Mesendoderm (in vitro differentiated cells): ENCODE data around the gene CHST9.
A peak's percentile ranks its signal among the peaks of the same experiment; 100 is the strongest.

Source experiments
- DNase-seq: peaks from one replicate; pipeline ENCODE4 v3.0.0; 2013
- H2AK5ac ChIP-seq: 2 replicates; pipeline ENCODE4 v1.6.1; 2013; ENCODE audit warnings: low read length, inconsistent platforms
- H2BK120ac ChIP-seq: 2 replicates; pipeline ENCODE4 v1.6.1; 2013; ENCODE audit warnings: low read depth, mild to moderate bottlenecking, low read length, moderate library complexity, mixed read lengths
- H2BK15ac ChIP-seq: replicated peaks from 2 replicates; pipeline ENCODE4 v1.6.1; 2013; ENCODE audit warnings: low read depth, mild to moderate bottlenecking, moderate library complexity
- H2BK5ac ChIP-seq: 2 replicates; pipeline ENCODE4 v1.6.1; 2013; ENCODE audit warnings: low read length, inconsistent platforms
- H3K18ac ChIP-seq: 2 replicates; pipeline ENCODE4 v1.6.1; 2013; ENCODE audit warnings: mild to moderate bottlenecking, low read length, mixed read lengths
- H3K23ac ChIP-seq: one replicate; pipeline ENCODE4 v1.6.1; 2013; ENCODE audit warnings: low read length
- H3K27ac ChIP-seq: 2 replicates; pipeline ENCODE4 v1.5.1; 2013; ENCODE audit warnings: low read depth, mild to moderate bottlenecking, inconsistent platforms, low read length, moderate library complexity
- H3K27me3 ChIP-seq: 2 replicates; pipeline ENCODE4 v1.6.1; 2013; ENCODE audit warnings: low read length, control low read depth, mild to moderate bottlenecking, inconsistent platforms; ENCODE audit not compliant: insufficient read depth, poor library complexity
- H3K36me3 ChIP-seq: 2 replicates; pipeline ENCODE4 v1.6.1; 2013; ENCODE audit warnings: low read length, inconsistent platforms; ENCODE audit not compliant: control insufficient read depth, insufficient read depth
- H3K4ac ChIP-seq: one replicate; pipeline ENCODE4 v1.6.1; 2013; ENCODE audit warnings: low read depth, mild to moderate bottlenecking, low read length, moderate library complexity
- H3K4me1 ChIP-seq: 2 replicates; pipeline ENCODE4 v1.6.1; 2013; ENCODE audit warnings: low read depth, low read length, inconsistent platforms; ENCODE audit not compliant: control insufficient read depth
- H3K4me2 ChIP-seq: 2 replicates; pipeline ENCODE4 v1.6.1; 2013; ENCODE audit warnings: low read length
- H3K4me3 ChIP-seq: 2 replicates; pipeline ENCODE4 v1.5.1; 2013; ENCODE audit warnings: mild to moderate bottlenecking, low read length
- H3K56ac ChIP-seq: one replicate; pipeline ENCODE4 v1.6.1; 2013; ENCODE audit warnings: low read length
- H3K79me1 ChIP-seq: 2 replicates; pipeline ENCODE4 v1.6.1; 2013; ENCODE audit warnings: low read length, inconsistent platforms
- H3K79me2 ChIP-seq: 2 replicates; pipeline ENCODE4 v1.6.1; 2013; ENCODE audit warnings: mild to moderate bottlenecking, low read length; ENCODE audit not compliant: control insufficient read depth, insufficient read depth
- H3K9ac ChIP-seq: 2 replicates; pipeline ENCODE4 v1.6.1; 2013; ENCODE audit warnings: low read length, inconsistent platforms
- H4K5ac ChIP-seq: one replicate; pipeline ENCODE4 v1.6.1; 2013; ENCODE audit warnings: low read length
- H4K8ac ChIP-seq: one replicate; pipeline ENCODE4 v1.6.1; 2013; ENCODE audit warnings: low read depth, mild to moderate bottlenecking, control low read depth, low read length, moderate library complexity
- WGBS: extraction: QIAGEN DNeasy Blood & Tissue Kit; methylation state at CpG from one replicate; pipeline ENCODE4 v1.1.7; 2013; ENCODE audit warnings: low lambda C conversion rate, missing lambda C conversion rate; ENCODE audit not compliant: insufficient coverage; ENCODE audit errors: extremely low coverage; 5-methylcytosine and 5-hydroxymethylcytosine counted together

CHST9 gene

DNA sequence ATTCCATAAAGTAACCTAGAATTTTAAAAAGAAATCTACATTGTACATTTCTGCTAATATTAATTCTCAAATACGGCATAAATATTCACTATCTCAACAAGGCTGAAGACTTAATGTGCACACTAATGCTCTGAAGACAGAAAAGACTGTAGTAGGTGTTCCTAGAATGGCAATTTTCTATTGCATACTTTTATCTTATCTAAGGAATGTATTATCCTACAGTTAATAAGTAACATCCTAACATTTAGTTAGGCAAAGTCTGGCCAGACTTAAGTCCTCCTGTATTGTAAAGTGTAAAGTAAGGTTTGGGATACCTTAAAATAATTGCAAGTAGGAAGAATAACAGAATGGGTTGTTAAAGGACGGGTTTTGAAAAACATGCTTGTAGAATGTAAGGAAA is 42.2 kb downstream of the CHST9 start:
- no peak overlapping the region for H2BK5ac ChIP-seq
- H3K23ac ChIP-seq: no peak overlapping the region
- H2BK120ac ChIP-seq: no peak overlapping the region
- no peak overlapping the region for H2BK15ac ChIP-seq
- H3K4ac ChIP-seq: no peak overlapping the region
- no peaks in the 10 kb centered on the region for H3K79me1 ChIP-seq
- H2AK5ac ChIP-seq: no peak overlapping the region
- H3K9ac ChIP-seq: no peak overlapping the region
- H3K56ac ChIP-seq: no peak overlapping the region
- H3K79me2 ChIP-seq: no peaks in the 10 kb centered on the region
- no CpG with 5 or more reads among the region's 2 CpGs for WGBS
- no peak overlapping the region for H3K18ac ChIP-seq
- no peaks in the 10 kb centered on the region for H3K4me1 ChIP-seq
- no peak overlapping the region for H4K5ac ChIP-seq
- no peak overlapping the region for H4K8ac ChIP-seq
- H3K27me3 ChIP-seq: no peaks in the 10 kb centered on the region
- H3K27ac ChIP-seq: no peak overlapping the region
- no peak overlapping the region for H3K4me2 ChIP-seq
- no peaks in the 10 kb centered on the region for H3K36me3 ChIP-seq
- no peak overlapping the region for H3K4me3 ChIP-seq
- peak; percentile 30 for DNase-seq

DNA sequence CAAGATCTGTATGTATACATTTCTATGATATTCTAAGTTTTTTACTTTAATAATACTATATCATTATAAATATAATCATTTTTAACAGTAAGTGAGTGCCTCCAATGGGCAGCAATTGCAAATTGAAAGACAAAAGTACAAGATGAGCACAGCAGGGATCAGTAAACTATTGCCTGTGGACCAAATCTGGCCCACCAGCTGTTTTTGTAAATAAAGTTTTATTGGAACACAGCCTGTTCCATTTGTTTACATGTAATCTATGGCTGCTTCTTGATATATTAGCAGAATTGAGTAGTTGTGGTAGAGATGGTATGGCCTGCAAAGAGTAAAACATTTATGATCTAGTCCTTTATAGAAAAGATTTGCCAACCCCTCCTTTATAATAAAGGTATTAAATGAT is 43.2 kb downstream of the CHST9 start:
- Histone ChIP-seq H3K4me2 (no peak overlapping the region), H2BK120ac (no peak overlapping the region), H3K36me3 (no peaks in the 10 kb centered on the region), H3K56ac (no peak overlapping the region), H2AK5ac (no peak overlapping the region), H3K4me3 (no peak overlapping the region), H2BK15ac (no peak overlapping the region), H3K27me3 (no peaks in the 10 kb centered on the region), H4K5ac (no peak overlapping the region), H2BK5ac (no peak overlapping the region), H3K4me1 (no peaks in the 10 kb centered on the region), H3K79me1 (no peaks in the 10 kb centered on the region), H4K8ac (no peak overlapping the region), H3K79me2 (no peaks in the 10 kb centered on the region), H3K9ac (no peak overlapping the region), H3K27ac (no peak overlapping the region), H3K23ac (no peak overlapping the region), H3K4ac (no peak overlapping the region), H3K18ac (no peak overlapping the region)
- no peak for DNase-seq

DNA sequence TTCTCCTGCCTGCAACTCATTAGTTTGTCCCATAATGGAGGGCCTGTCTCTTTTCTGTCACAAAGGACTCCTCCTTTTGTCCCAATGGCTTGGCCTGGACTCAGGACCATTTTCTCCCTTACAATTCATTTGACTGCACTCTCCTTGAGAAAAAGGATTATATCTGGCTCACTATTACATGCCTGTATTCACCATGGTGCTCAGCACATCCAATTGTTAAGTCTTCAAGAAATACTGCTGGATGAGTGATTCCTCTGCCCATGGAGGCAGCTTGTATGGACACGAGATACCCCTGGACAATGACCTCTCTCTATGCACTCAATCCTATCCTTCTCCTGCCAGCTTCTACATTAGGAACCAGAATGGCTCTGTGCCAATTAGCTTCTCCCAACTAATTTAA is 47.0 kb downstream of the CHST9 start:
- Histone ChIP-seq H3K18ac (no peak overlapping the region), H2BK5ac (no peak overlapping the region), H3K56ac (no peak overlapping the region), H3K27me3 (no peaks in the 10 kb centered on the region), H4K8ac (no peak overlapping the region), H3K9ac (no peak overlapping the region), H3K4me2 (no peak overlapping the region), H3K36me3 (no peaks in the 10 kb centered on the region), H2BK15ac (no peak overlapping the region), H3K4ac (no peak overlapping the region), H3K23ac (no peak overlapping the region), H4K5ac (no peak overlapping the region), H3K4me3 (no peak overlapping the region), H3K27ac (no peak overlapping the region), H3K79me1 (no peaks in the 10 kb centered on the region), H2AK5ac (no peak overlapping the region), H3K79me2 (no peaks in the 10 kb centered on the region), H2BK120ac (no peak overlapping the region), H3K4me1 (peaks cover 2% of the 10 kb centered on the region)
- no CpG with 5 or more reads among the region's 1 CpG for WGBS
- no peak for DNase-seq

- H3K18ac ChIP-seq: no peak overlapping the region
- no peak overlapping the region for H3K56ac ChIP-seq
- no CpG with 5 or more reads among the region's 4 CpGs for WGBS
Measured at GRCh38 chr18:27136208-27136535, 48.9 kb downstream of the CHST9 start.

GRCh38 chr18:27135504-27136207 is 49.5 kb downstream of the CHST9 start:
- Histone ChIP-seq H3K23ac (no peak overlapping the region), H3K4me1 (peaks cover 2% of the 10 kb centered on the region)

More at GRCh38 chr18:27136208-27136535, 48.9 kb downstream of the CHST9 start:
- no peak overlapping the region for H4K5ac ChIP-seq
- H3K27me3 ChIP-seq: no peaks in the 10 kb centered on the region
- H4K8ac ChIP-seq: no peak overlapping the region
- peaks cover 2% of the 10 kb centered on the region for H3K4me1 ChIP-seq
- no peak overlapping the region for H3K4me2 ChIP-seq
- no peak overlapping the region for H3K27ac ChIP-seq
- no peak overlapping the region for H3K4ac ChIP-seq
- H3K4me3 ChIP-seq: no peak overlapping the region
- H2BK120ac ChIP-seq: no peak overlapping the region
- no peak overlapping the region for H2BK15ac ChIP-seq
- H2BK5ac ChIP-seq: no peak overlapping the region
- H3K9ac ChIP-seq: no peak overlapping the region
- no peak overlapping the region for H3K23ac ChIP-seq
- H3K79me2 ChIP-seq: no peaks in the 10 kb centered on the region
- H3K79me1 ChIP-seq: no peaks in the 10 kb centered on the region
- no peaks in the 10 kb centered on the region for H3K36me3 ChIP-seq
- H2AK5ac ChIP-seq: no peak overlapping the region
- DNase-seq: peak; percentile 91

GRCh38 chr18:27130065-27130630 is 55.0 kb downstream of the CHST9 start:
- H2BK5ac ChIP-seq: no peak overlapping the region
- no peaks in the 10 kb centered on the region for H3K36me3 ChIP-seq
- no peak overlapping the region for H3K4me2 ChIP-seq
- H3K9ac ChIP-seq: no peak overlapping the region
- H2AK5ac ChIP-seq: no peak overlapping the region
- no peak overlapping the region for H3K56ac ChIP-seq
- no peaks in the 10 kb centered on the region for H3K79me1 ChIP-seq
- H3K27me3 ChIP-seq: no peaks in the 10 kb centered on the region
- H2BK15ac ChIP-seq: no peak overlapping the region
- no peak overlapping the region for H4K5ac ChIP-seq
- no peak overlapping the region for H3K23ac ChIP-seq
- H4K8ac ChIP-seq: no peak overlapping the region
- peaks cover 2% of the 10 kb centered on the region for H3K4me1 ChIP-seq
- H2BK120ac ChIP-seq: no peak overlapping the region
- no peak overlapping the region for H3K4me3 ChIP-seq
- no peak for DNase-seq
- no CpG with 5 or more reads among the region's 7 CpGs for WGBS
- H3K4ac ChIP-seq: no peak overlapping the region
- H3K27ac ChIP-seq: no peak overlapping the region
- no peak overlapping the region for H3K18ac ChIP-seq
- no peaks in the 10 kb centered on the region for H3K79me2 ChIP-seq

More at GRCh38 chr18:27135504-27136207, 49.5 kb downstream of the CHST9 start:
- H2BK120ac ChIP-seq: peak overlapping the region; percentile 23
- no peaks in the 10 kb centered on the region for H3K79me2 ChIP-seq
- H3K18ac ChIP-seq: no peak overlapping the region
- DNase-seq: no peak
- H4K5ac ChIP-seq: no peak overlapping the region
- no peak overlapping the region for H2AK5ac ChIP-seq
- H2BK5ac ChIP-seq: no peak overlapping the region
- no CpG with 5 or more reads among the region's 7 CpGs for WGBS
- H3K4me3 ChIP-seq: no peak overlapping the region
- no peaks in the 10 kb centered on the region for H3K36me3 ChIP-seq
- no peak overlapping the region for H2BK15ac ChIP-seq
- H3K9ac ChIP-seq: no peak overlapping the region
- H3K27me3 ChIP-seq: no peaks in the 10 kb centered on the region
- no peak overlapping the region for H4K8ac ChIP-seq
- no peak overlapping the region for H3K4me2 ChIP-seq
- no peak overlapping the region for H3K4ac ChIP-seq
- no peak overlapping the region for H3K27ac ChIP-seq
- no peaks in the 10 kb centered on the region for H3K79me1 ChIP-seq
- H3K56ac ChIP-seq: no peak overlapping the region
